ENCODE results near the gene IFFO2. TPM values are rescaled to one million over a fixed set of nuclear protein-coding genes. Genes with fewer than 3 reads are reported as not detected.

Gene IFFO2
- total and polyA plus RNA-seq, 2 donors (not counting 1 experiment from before 2014, with no cell fraction given) = 16.8 to 19.2 TPM

- H3K9me3 Mint-ChIP-seq (ENCODE audit: insufficient read depth) = peaks cover 3% of the 10 kb centered on the region
- no peak overlapping the region for H3K4me3 ChIP-seq (ENCODE audit: control extremely low read depth in 1 of 5, extremely low read depth in 1 of 5, insufficient read depth in 1 of 5, low read depth in 2 of 5, low read length in 4 of 5)
- no peaks in the 10 kb centered on the region for H3K36me3 ChIP-seq (replicated peaks in 1 of 2; ENCODE audit: control extremely low read depth in 1 of 2, control insufficient read depth in 1 of 2, extremely low read depth in 1 of 2, insufficient read depth in 2 of 2, low read length in 1 of 2)
- no peaks in the 10 kb centered on the region for H3K4me1 ChIP-seq (ENCODE audit: control insufficient read depth in 2 of 2, insufficient read depth in 2 of 2, low read length in 2 of 2)
- TF ChIP-seq, protein P1, sequence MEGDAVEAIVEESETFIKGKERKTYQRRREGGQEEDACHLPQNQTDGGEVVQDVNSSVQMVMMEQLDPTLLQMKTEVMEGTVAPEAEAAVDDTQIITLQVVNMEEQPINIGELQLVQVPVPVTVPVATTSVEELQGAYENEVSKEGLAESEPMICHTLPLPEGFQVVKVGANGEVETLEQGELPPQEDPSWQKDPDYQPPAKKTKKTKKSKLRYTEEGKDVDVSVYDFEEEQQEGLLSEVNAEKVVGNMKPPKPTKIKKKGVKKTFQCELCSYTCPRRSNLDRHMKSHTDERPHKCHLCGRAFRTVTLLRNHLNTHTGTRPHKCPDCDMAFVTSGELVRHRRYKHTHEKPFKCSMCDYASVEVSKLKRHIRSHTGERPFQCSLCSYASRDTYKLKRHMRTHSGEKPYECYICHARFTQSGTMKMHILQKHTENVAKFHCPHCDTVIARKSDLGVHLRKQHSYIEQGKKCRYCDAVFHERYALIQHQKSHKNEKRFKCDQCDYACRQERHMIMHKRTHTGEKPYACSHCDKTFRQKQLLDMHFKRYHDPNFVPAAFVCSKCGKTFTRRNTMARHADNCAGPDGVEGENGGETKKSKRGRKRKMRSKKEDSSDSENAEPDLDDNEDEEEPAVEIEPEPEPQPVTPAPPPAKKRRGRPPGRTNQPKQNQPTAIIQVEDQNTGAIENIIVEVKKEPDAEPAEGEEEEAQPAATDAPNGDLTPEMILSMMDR (IDR thresholded peaks at IDR 0.05) = no peak
- TF ChIP-seq EZH2 (IDR thresholded peaks at IDR 0.05; ENCODE audit: borderline replicate concordance, insufficient read depth, low read depth, low read length, poor library complexity, severe bottlenecking) = no peak
- H3K79me2 ChIP-seq (ENCODE audit: control insufficient read depth, insufficient read depth, low read length) = no peaks in the 10 kb centered on the region
- no peak overlapping the region for H3K4me2 ChIP-seq (replicated peaks; ENCODE audit: low read depth, low read length, poor library complexity, severe bottlenecking)
- H2AFZ ChIP-seq (ENCODE audit: insufficient read depth, low read depth, low read length, poor library complexity, severe bottlenecking) = no peak overlapping the region
- peaks cover 0 to 10% (median 5%) of the 10 kb centered on the region in 4 experiments for H3K27me3 ChIP-seq (replicated peaks in 1 of 4; ENCODE audit: control extremely low read depth in 1 of 4, control insufficient read depth in 3 of 4, insufficient read depth in 4 of 4, low read length in 3 of 4)
- H3K27ac ChIP-seq (ENCODE audit: low read length in 2 of 2) = no peak overlapping the region
- 76% methylated on average over 5 of the region's 7 CpGs for WGBS (ENCODE audit: insufficient coverage)
- DNase-seq = no peak
- no peak overlapping the region for H3K9ac ChIP-seq (ENCODE audit: low read length)
- POLR2A ChIA-PET = no interaction called here
- no peak overlapping the region for H3K4me3 Mint-ChIP-seq
- no peaks in the 10 kb centered on the region for H3K4me1 Mint-ChIP-seq
- ATAC-seq (ENCODE audit: low read depth) = no peak
- intact Hi-C loops (cut with micrococcal nuclease) = no loop called here
- H3K9me3 ChIP-seq (ENCODE audit: control extremely low read depth in 1 of 3, control insufficient read depth in 2 of 3, insufficient read depth in 1 of 3, low read length in 2 of 3) = peaks cover 0 to 4% (median 4%) of the 10 kb centered on the region in 3 donors
- H3K27me3 Mint-ChIP-seq = peaks cover 48% of the 10 kb centered on the region
- no peak overlapping the region for H3K27ac Mint-ChIP-seq
- CTCF ChIA-PET = interaction anchor here (6.2 kb wide), 1 partner anchor 94 kb away, joined by 91 read pairs; no protein-coding TSS in a partner anchor
- no peaks in the 10 kb centered on the region for H4K20me1 ChIP-seq (ENCODE audit: control insufficient read depth, insufficient read depth, low read length, poor library complexity, severe bottlenecking)
Observed at GRCh38 chr1:18977428-18977827, 21.0 kb upstream of the IFFO2 start.

GRCh38 chr1:18976096-18976495, 19.6 kb upstream of the IFFO2 start:
- no peak overlapping the region for H3K27ac Mint-ChIP-seq
- Histone ChIP-seq H3K36me3 (replicated peaks in 1 of 2; ENCODE audit: control extremely low read depth in 1 of 2, control insufficient read depth in 1 of 2, extremely low read depth in 1 of 2, insufficient read depth in 2 of 2, low read length in 1 of 2) (no peaks in the 10 kb centered on the region), H3K9ac (ENCODE audit: low read length) (no peak overlapping the region), H3K4me2 (replicated peaks; ENCODE audit: low read depth, low read length, poor library complexity, severe bottlenecking) (no peak overlapping the region), H3K4me3 (ENCODE audit: control extremely low read depth in 1 of 5, extremely low read depth in 1 of 5, insufficient read depth in 1 of 5, low read depth in 2 of 5, low read length in 4 of 5) (no peak overlapping the region), H3K27me3 (replicated peaks in 1 of 4; ENCODE audit: control extremely low read depth in 1 of 4, control insufficient read depth in 3 of 4, insufficient read depth in 4 of 4, low read length in 3 of 4) (peaks cover 0 to 10% (median 3%) of the 10 kb centered on the region in 4 experiments), H3K4me1 (ENCODE audit: control insufficient read depth in 2 of 2, insufficient read depth in 2 of 2, low read length in 2 of 2) (no peaks in the 10 kb centered on the region), H3K27ac (ENCODE audit: low read length in 2 of 2) (no peak overlapping the region), H4K20me1 (ENCODE audit: control insufficient read depth, insufficient read depth, low read length, poor library complexity, severe bottlenecking) (no peaks in the 10 kb centered on the region), H3K79me2 (ENCODE audit: control insufficient read depth, insufficient read depth, low read length) (no peaks in the 10 kb centered on the region), H2AFZ (ENCODE audit: insufficient read depth, low read depth, low read length, poor library complexity, severe bottlenecking) (no peak overlapping the region), H3K9me3 (ENCODE audit: control extremely low read depth in 1 of 3, control insufficient read depth in 2 of 3, insufficient read depth in 1 of 3, low read length in 2 of 3) (peaks cover 0 to 3% (median 2%) of the 10 kb centered on the region in 3 donors)
- intact Hi-C loops (cut with micrococcal nuclease) = no loop called here
- TF ChIP-seq, protein P1 (IDR thresholded peaks at IDR 0.05) = no peak
- TF ChIP-seq EZH2 (IDR thresholded peaks at IDR 0.05; ENCODE audit: borderline replicate concordance, insufficient read depth, low read depth, low read length, poor library complexity, severe bottlenecking) = no peak
- ChIA-PET POLR2A (no interaction called here), CTCF (interaction anchor here (0.9 to 7.3 kb wide), 4 partner anchors 62 to 101 kb away, joined by 3 to 194 read pairs (median 112); partner anchors contain the start of gene ALDH4A1)
- H3K4me1 Mint-ChIP-seq = no peaks in the 10 kb centered on the region
- DNase-seq = no peak
- no peaks in the 10 kb centered on the region for H3K9me3 Mint-ChIP-seq (ENCODE audit: insufficient read depth)
- H3K4me3 Mint-ChIP-seq = no peak overlapping the region
- 100% methylated on average over 2 of the region's 8 CpGs for WGBS (ENCODE audit: insufficient coverage)
- ATAC-seq (ENCODE audit: low read depth) = no peak
- peaks cover 40% of the 10 kb centered on the region for H3K27me3 Mint-ChIP-seq
